ENCODE data around the gene TNFAIP8. TPM values are rescaled to one million over a fixed set of nuclear protein-coding genes. Genes with fewer than 3 reads are reported as not detected.

The TNFAIP8 gene
- total and polyA plus RNA-seq, 10 of the 15 experiments (the other 5 are each of a cell fraction or from before 2014, with no cell fraction given): 124 to 324 (median 177) TPM

- TF ChIP-seq ZBTB4 (CRISPR knock-in tag; IDR thresholded peaks at IDR 0.05) (no peak), JUND (IDR thresholded peaks at IDR 0.05; ENCODE audit: low read depth, low read length) (no peak), YY1 (IDR thresholded peaks at IDR 0.05; ENCODE audit: low read depth, low read length) (no peak), PKNOX1 (IDR thresholded peaks at IDR 0.05) (no peak), BRCA1 (IDR thresholded peaks at IDR 0.05; ENCODE audit: low read depth, low read length) (no peak), BCL11A (IDR thresholded peaks at IDR 0.05; ENCODE audit: low read depth, low read length) (peak; percentile 86; the same call in 1 of the 2 replicates), ZNF622 (IDR thresholded peaks at IDR 0.05) (no peak), RUNX3 (IDR thresholded peaks at IDR 0.05; ENCODE audit: low read length) (peak; percentile 99), NFIC (IDR thresholded peaks at IDR 0.05; ENCODE audit: low read depth, low read length) (peak; percentile 100), PAX5 (IDR thresholded peaks at IDR 0.05; ENCODE audit: borderline replicate concordance, low read depth, low read length) (peak; percentile 37; the same call in 1 of the 2 replicates), CEBPZ (IDR thresholded peaks at IDR 0.05; ENCODE audit: low read depth, low read length) (no peak), SMARCA5 (IDR thresholded peaks at IDR 0.05) (0 out of 2 replicates have a peak, but pooled peaks have one; percentile 25), TBL1XR1 (IDR thresholded peaks at IDR 0.05; ENCODE audit: low read depth, low read length) (peak; percentile 92), E4F1 (IDR thresholded peaks at IDR 0.05; ENCODE audit: borderline replicate concordance, partially characterized antibody) (no peak), ATF7 (IDR thresholded peaks at IDR 0.05; ENCODE audit: low read depth) (peak; percentile 90), RAD21 (IDR thresholded peaks at IDR 0.05; ENCODE audit: insufficient read depth, low read depth, low read length) (no peak), MTA2 (IDR thresholded peaks at IDR 0.05; ENCODE audit: low read depth) (peak; percentile 91), ZNF207 (IDR thresholded peaks at IDR 0.05; ENCODE audit: borderline replicate concordance) (no peak), PAX8 (IDR thresholded peaks at IDR 0.05) (no peak), CREB1 (IDR thresholded peaks at IDR 0.05; ENCODE audit: low read depth) (peak; percentile 81), TCF3 (IDR thresholded peaks at IDR 0.05; ENCODE audit: borderline replicate concordance, insufficient read depth, low read depth, low read length) (no peak)
Measured at GRCh38 chr5:119397518-119398380, 41.9 kb downstream of the TNFAIP8 start (continued).

All from GM12878 (cell line).